GM18526 (cell line): ENCODE results near the gene CADPS2.

Source experiments
- POLR2A ChIP-seq: IDR thresholded peaks from 3 replicates; pipeline ENCODE4 v1.6.1; 2011; ENCODE audit not compliant: insufficient read length; ENCODE audit errors: extremely low read depth

CADPS2 gene

DNA sequence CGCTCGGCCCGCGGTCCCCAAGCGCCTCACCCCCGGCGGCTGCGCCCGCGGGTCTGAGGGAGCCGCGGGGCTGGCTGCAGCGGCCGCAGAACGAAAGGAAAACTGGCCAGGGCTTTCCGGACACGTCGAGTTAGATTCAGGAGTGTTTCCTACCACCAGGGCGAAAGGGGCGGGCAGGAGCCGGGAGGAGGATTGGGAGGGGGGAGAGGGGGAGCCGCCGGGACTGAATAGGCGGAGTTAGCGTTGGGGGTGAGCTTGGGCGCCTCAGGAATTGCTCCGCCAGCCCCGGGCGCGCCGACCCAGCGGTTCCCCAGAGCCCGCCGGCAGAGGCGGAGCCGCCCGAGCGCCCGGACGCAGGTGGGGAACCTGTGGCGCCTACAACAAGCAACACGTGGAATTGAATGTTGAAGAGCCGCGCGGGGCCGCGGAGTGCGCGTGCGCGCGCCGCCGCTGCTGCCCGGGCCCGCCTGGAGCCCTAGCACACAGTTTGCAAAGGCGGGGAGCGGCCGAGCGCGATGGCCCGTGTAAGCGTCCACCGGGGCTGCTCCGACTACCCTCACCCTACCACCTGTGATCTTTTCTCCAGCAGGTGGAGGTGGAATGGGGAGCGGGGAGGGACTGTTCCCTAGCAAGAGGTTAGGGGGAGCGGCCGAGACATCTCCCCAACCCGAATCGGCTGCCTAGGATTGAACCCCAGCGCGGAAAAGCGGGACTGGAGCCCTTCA is at the start of gene CADPS2:
Gene CADPS2, minus strand, starts transcription at position 104 of the 725 bp plus-strand sequence. CDS start 123 bp downstream, outside the sequence.
- TF ChIP-seq POLR2A: no peak

DNA sequence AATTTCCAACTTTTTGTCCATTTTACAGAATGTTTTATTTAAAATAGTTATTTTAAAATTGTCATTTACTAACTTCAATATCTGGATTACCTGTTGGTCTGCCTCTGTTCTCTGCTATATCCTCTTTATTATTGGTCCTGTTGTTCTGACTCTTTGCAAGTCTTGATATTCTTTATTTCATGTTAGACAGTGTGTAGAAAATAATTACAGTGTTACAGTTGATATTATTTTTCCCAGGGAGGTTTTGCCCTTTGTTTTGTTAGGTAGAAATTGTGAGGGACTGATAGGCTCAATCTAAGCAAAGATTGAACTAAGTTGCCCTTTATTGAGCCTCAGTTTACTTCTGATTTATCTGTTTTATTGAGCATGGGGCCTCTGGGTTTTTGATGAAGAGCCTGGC is 49.4 kb upstream of the CADPS2 start:
- no peak for TF ChIP-seq POLR2A

DNA sequence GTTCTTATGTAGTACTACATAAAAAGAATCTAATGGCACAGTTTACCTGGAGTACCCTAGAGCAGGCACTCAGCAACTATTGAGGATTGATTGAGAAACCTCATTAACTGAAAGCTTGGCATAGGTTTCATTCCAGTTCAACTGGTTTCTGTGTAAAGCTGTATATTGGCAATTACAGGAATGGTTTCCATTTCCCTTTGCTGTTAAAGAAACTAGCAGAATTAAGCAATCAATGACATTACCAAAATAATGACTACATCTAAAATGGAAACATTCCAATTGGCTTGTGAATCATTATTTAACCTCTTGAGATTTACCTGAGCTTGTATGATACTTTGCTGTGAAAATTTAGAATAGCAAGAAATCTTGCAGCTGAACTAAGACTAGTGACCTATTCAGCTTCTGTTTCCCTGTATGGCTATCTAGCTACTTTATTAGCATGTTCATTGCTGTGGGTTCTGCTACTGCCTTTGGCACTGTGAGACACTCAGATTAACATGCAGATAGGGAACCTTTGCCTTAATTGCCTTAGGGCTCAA is 33.5 kb upstream of the CADPS2 start:
- no peak for TF ChIP-seq POLR2A

DNA sequence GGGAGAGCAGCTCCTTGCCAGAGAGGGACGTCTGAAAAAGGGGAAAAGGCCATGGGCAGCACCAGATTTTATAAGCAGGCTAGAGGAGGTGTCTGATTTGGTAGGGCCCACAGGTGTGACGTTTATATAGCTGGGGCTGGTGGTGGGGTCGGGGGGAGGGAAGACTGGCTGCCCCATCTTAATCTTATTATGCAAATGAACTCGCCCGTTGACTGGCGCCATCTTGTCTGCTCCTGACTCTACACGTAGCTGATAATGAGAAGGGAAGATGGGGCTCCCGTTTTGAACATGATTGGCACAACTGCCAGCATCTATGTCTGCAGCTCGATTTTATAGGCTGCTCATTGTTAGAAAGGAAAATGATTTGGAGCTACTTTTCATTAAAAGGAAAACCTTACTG is 28.6 kb upstream of the CADPS2 start:
- no peak for TF ChIP-seq POLR2A

DNA sequence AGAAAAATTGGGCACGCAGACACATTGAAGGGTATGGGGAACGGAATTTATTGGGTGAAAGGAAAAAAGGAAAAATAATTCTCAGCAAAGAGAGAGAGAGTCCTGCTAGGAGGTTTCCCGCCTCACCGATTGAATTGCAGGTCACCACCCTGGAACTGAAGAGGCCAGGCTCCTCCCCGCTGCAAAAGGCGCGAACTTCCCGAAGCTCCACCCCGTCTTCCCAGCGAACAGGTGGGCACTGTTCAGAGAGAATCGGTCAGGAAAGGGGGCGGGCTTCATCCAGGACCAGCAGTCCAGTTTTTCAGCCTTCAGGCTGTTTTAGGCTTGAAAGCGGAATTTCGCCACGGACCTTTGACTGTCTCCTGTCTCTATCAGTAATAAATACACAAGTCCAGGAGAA is 27.3 kb upstream of the CADPS2 start:
- no peak for TF ChIP-seq POLR2A

DNA sequence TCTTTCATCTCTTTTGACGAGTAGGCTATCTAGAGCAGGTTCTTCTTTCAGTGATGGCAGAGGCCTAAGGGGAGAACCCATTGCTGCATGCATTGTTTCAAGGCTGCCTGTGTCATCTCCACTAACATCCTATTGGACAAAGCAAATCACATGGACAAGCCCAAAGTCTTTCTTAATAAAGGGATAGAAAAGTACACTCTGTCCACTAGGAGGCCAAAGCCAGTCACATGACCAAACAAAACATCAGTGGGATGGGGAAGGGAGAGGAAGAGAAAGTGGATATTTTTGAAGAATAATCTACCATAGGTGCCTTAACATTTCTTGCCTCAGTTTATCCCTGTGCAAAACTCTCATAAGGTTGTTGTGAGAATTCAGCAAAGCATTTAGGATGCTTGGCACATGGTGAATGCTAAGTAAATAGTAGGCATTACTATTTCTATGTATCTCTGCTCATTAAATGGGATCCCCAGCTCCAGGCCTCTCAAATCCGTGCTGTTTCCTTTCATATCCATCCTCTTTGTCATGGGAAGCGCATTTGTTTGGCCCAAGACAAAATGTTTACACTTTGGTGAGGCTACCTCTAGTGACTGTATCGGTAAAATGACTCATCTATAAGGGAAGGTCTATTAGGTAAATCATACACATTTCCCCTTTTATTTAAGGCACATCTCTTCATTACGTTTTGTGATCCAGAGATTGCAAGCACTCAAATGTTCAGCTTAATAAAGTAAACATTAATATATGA is 16.7 kb upstream of the CADPS2 start:
- TF ChIP-seq POLR2A: no peak

DNA sequence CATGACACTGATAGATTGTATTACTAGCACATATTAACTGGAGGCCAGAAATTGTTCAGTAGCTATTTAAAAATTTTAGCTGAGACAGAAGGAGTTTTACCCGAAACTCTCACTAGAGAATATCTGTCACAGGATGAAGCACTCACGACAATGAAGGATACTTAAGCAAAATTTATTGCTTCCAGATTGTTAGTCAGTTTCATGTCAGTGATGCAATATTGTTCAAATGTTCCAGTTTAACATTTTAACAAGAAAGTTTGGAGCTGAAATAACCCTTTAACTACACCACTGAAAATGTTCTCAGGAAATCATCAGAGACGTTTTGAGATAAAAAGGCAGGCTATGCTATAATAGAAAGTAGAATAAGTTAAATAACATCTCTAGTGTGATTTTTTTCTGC is 15.0 kb upstream of the CADPS2 start:
- no peak for TF ChIP-seq POLR2A

DNA sequence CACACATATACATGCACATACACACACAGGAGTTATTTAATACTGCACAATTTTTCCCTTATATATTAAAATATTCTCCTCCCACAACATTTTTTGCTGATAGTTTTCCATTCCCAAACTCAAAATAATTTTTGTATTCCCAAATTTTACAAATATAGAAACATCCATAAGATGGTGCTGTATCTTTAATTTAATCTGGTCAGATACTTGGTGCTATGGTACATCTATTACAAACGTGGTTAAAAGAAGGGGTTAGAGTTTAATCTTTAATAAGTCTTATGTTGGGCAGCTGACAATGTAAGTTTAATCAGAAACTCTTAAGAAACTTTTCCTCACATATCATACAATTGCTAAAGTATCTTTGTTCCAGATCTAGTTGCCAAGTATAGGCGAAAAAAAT is 10.2 kb upstream of the CADPS2 start:
- TF ChIP-seq POLR2A: no peak

DNA sequence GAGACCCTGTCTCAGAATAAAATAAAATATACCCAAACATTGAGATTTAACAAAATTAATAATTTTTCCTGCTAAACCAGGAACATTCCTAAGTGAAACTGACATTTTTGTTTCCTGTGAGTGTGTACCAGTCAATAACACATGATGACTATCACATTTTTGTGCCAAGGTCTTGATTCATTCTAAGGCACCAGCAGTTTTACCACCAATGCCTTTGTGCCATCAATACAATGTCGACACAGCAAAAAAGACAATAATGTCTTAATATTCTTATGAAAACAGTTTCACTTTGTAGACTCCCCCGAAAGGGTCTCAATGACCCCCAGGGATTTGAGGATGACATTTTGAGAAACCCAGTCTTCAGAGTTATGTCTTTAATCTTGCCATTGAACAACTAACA is 7.2 kb upstream of the CADPS2 start:
- no peak for TF ChIP-seq POLR2A

DNA sequence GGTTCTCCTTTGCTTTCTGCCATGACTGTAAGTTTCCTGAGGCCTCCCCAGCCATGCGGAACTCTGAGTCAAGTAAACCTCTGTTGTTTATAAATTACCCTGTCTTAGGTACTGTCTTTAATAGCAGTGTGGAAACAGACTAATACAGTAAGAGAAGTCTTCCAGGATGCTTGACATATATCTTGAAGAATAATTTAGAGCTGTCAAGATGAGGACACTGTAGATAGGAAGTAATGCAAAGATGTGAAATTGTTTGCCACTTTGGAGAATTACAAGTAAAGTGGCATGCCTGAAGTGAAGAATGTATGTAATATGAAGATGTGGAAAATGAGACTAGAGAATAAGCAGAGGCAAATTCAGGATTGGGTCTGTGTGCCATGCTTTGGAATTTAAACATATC is 2.9 kb upstream of the CADPS2 start:
- TF ChIP-seq POLR2A: no peak

DNA sequence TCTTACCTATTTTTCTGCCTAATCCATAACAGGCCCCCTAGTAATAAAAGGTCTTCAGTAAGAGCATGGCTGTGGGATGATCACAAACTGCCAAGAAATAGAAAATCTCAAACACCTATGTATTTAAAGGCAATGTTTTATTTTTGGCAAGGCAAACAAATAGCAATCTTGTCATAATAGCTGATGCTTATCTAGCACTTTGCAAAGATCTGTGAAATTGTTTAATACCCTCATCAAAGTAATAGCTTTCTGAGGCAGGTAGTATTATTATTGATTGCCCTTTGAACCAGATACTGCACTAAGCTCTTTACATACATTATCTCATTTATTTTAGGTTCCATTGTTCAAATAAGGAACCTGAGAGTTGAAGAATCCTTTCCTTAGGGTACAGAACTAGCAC is 1.6 kb upstream of the CADPS2 start:
- no peak for TF ChIP-seq POLR2A

DNA sequence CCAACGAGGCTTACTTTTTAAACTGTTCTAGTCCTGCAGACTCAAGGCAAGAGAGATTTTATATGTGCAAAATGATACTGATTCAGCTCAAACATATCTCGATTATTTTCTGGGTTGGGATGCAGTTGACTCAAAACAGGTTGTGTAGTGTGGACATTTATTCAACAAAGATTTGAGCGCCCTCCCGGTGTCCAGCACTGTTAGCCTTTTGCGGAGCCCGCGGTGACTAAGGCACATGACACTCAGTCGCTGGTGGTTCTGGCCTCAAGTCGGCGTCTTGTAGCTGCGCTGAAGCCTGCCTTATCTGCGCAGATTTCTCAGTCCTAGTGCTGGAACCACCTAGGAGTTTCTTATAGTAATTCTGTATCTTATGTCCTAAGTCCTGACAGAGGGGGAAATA is 938 bp upstream of the CADPS2 start:
- no peak for TF ChIP-seq POLR2A

DNA sequence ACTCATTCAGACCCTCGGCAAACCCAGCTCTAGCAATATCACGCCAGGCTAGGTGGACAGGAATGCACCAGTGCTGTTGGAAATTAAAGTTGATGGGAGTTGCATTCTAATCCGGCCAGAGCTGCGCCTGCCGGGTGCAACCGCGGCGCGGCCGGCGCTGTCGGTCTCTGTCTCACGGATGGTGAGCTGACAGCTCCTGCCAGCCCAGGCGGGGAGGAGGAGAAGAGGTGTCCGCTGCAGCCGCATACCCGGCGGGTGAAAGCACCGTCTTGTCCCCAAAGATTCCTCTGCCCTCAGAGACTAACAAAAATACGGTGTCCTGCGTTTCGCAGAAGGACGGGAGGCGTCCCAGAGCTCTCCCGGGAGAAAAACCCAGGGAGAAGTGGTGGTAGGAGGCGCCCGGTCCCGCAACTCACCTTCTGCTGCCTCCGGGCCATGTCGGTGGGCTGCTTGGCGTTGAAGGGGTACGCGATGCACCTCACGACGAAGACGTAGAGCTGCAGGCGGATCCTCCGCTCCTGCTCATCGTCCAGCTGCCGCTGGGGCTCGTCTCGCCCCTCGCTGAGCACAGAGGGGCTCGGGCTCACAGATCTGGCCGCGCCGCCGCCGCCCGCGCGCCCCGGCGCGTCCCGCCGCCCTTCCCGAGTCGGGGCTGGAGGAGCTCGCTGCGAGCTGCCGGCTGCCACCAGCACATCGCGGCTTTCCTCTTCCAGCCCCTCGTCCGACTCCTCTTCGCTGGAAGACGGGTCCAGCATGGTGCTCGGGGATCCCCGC is 490 bp downstream of the CADPS2 start:
- TF ChIP-seq POLR2A: no peak

DNA sequence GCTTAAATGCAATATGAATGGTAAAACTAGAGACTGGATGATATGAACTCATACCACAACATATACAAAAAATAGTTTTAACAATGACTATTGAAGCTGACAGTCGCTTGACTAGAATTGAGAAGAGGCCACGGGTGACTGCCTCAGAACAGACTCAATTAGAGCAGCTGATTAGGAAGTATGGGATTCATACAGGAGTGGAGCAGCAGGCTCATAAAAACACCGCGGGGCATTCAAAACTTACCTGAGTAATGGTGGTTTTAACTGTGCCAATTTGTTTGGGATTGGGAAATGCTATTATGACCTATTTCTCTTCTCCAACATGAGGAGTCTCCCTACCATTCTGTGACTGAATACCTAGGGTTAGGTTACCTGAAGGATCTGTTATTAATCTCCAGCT is 2.1 kb downstream of the CADPS2 start:
- TF ChIP-seq POLR2A: no peak

DNA sequence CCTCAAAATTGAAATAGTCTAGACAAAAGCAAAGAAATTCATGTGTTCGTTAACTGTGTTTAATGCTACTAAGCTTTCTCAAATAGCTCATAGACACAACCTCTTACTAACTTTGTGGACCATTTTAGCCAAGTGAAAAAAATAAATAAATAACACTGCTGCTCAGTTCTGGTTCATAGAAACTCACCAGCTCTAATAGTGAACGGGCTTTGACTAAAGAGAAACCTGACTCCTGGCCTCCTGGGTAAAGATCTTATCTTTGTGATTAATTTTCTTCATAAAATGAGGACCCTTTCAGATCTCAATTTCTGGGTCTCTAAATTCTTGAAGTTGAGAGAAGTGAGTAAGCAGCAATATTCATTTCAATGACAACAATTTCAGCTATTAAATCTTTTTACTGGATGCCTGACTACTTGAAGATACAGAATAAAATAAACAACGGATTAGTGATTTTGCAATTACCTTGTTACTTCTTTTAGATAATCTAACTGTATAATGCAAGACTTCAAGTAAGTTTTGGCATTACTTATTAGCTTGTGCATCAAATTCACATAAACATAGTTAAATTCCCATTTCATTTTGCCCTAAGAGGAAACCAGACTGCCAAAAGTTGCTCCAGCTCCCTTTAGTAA is 3.1 kb downstream of the CADPS2 start:
- TF ChIP-seq POLR2A: no peak
